Panc1 (cell line): Measurements from ENCODE around the gene PRKCA. TPM values are rescaled to one million over a fixed set of nuclear protein-coding genes. Genes with fewer than 3 reads are reported as not detected.
"Not testable (repeated sequence)": the region's sequence is repeated elsewhere in the genome, so short reads cannot be mapped to it uniquely, and the experiment has no call there.

ENCODE experiments used
- ATAC-seq: fragments of 200-7000 bp; cut with Tn5 transposase; 2 replicates; pipeline ENCODE4 v1.9.1; 2020; ENCODE audit warnings: mild to moderate bottlenecking, moderate library complexity
- BruUV-seq: library from RNA; stranded (reverse); fragments of 400-500 nt; replicated peaks from 2 replicates; lab custom pipeline; 2021; lab: Mats Ljungman, UMichigan
- CTCF ChIA-PET: fragments of 300-600 bp; sonication (Branson Sonifier 250); formaldehyde crosslinking; loops from one replicate; lab custom pipeline; 2022; ENCODE audit warnings: antibody characterized with exemption; lab: Charles Lee
- POLR2A ChIA-PET: fragments of 300-600 bp; sonication (Branson Sonifier 250); formaldehyde crosslinking; loops from one replicate; lab custom pipeline; 2022; ENCODE audit warnings: antibody characterized with exemption; lab: Charles Lee
- DNase-seq: peaks from one replicate; pipeline ENCODE4 v3.0.0-alpha.2; 2010; ENCODE audit warnings: low read depth, low spot score
- H3K27ac ChIP-seq: 2 replicates; pipeline ENCODE4 v1.5.1; 2011; ENCODE audit warnings: mild to moderate bottlenecking, low read length, inconsistent platforms
- H3K27me3 ChIP-seq: fragments of 200-500 bp; sonication (Bioruptor generic); 2 replicates; pipeline ENCODE4 v1.6.0; 2014; ENCODE audit warnings: low read length, inconsistent platforms; ENCODE audit not compliant: control insufficient read depth, insufficient read depth
- H3K36me3 ChIP-seq: fragments of 200-500 bp; sonication (Bioruptor generic); 2 replicates; pipeline ENCODE4 v1.5.1; 2014; ENCODE audit warnings: inconsistent platforms, mild to moderate bottlenecking, low read length, moderate library complexity; ENCODE audit not compliant: control insufficient read depth, insufficient read depth
- H3K4me1 ChIP-seq: 2 replicates; pipeline ENCODE4 v1.5.1; 2011; ENCODE audit warnings: inconsistent platforms, mild to moderate bottlenecking, low read length, moderate library complexity; ENCODE audit not compliant: control insufficient read depth, insufficient read depth
- H3K4me3 ChIP-seq, 2 experiments: 2 replicates each; pipeline ENCODE4 v1.5.1; 2011 to 2012; ENCODE audit warnings: low read depth in 2 of 2, low read length in 2 of 2, mild to moderate bottlenecking in 2 of 2, inconsistent platforms in 1 of 2, moderate library complexity in 1 of 2
- H3K9me3 ChIP-seq: fragments of 200-500 bp; sonication (Bioruptor generic); 2 replicates; pipeline ENCODE4 v1.5.1; 2014; ENCODE audit warnings: low read depth, mild to moderate bottlenecking, inconsistent platforms, low read length, moderate library complexity; ENCODE audit not compliant: control insufficient read depth, insufficient read depth
- POLR2AphosphoS5 ChIP-seq: IDR thresholded peaks from 2 replicates; pipeline ENCODE4 v1.6.1; 2012; ENCODE audit warnings: mild to moderate bottlenecking, low read depth, low read length, moderate library complexity
- SIN3A ChIP-seq: IDR thresholded peaks from 2 replicates; pipeline ENCODE4 v1.6.1; 2012; ENCODE audit warnings: low read depth, mild to moderate bottlenecking, low read length, moderate library complexity, borderline replicate concordance; ENCODE audit not compliant: insufficient read depth
- TCF7L2 ChIP-seq: IDR thresholded peaks from 2 replicates; pipeline ENCODE4 v1.6.1; 2011; ENCODE audit warnings: mild to moderate bottlenecking, low read depth, low read length, inconsistent platforms
- in situ Hi-C: cut with HindIII; loops from 2 replicates; pipeline ENCODE4 v1.10.0; 2016; ENCODE audit warnings: low sequenced_read_pairs, low pct_unique_long_range_greater_than_20kb
- intact Hi-C: fragments of 100-400 bp; cut with micrococcal nuclease; formaldehyde crosslinking; loops from one replicate; pipeline ENCODE4 v1.10.0; 2022; ENCODE audit not compliant: unreplicated experiment
- total RNA-seq: library from RNA; stranded (reverse); gene quantifications from one replicate; pipeline ENCODE4 v1.2.1, GENCODE V29; 2021; ENCODE audit not compliant: unreplicated experiment
- TF ChIP-seq, protein P1 (sequence below), 2 experiments: IDR thresholded peaks; 2 replicates each; pipeline ENCODE4 v1.6.1; 2011 to 2012; ENCODE audit warnings: low read depth in 2 of 2, control low read depth in 1 of 2, low read length in 1 of 2, mild to moderate bottlenecking in 1 of 2, moderate library complexity in 1 of 2; ENCODE audit not compliant: insufficient read depth in 1 of 2
- TF ChIP-seq, protein P2 (sequence below): fragments of 450-650 bp; IDR thresholded peaks from 2 replicates; pipeline ENCODE4 v1.5.1; 2017; ENCODE audit warnings: mild to moderate bottlenecking

PRKCA gene
- total RNA-seq, 1 experiment from 2014 or later, result 53.0 TPM

DNA sequence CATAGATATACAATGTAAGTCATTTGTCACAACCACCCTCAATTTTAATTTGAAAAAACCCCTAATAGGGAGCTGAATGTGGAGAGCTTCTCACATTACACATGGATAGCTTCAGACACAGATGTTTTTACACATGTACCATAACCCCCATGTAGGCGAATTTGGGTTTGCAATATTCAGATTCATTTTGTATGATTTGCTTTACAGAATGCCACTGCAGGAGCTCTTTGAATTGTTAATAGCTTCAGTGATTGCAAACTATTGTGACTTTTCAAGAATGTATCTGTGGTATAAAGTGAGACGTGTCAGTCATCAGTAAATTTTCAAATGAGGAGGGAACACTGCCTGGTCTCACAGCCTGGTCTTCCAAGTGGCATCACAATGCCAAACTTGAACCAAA is 419.9 kb downstream of the PRKCA start:
- intact Hi-C loops (no loop called here), in situ Hi-C loops (no loop called here)
- no peak overlapping the region for H3K4me3 ChIP-seq
- no peak for DNase-seq
- H3K27me3 ChIP-seq, result no peaks in the 10 kb centered on the region
- CTCF ChIA-PET, result no interaction called here
- peaks cover 13% of the 10 kb centered on the region for H3K4me1 ChIP-seq
- POLR2A ChIA-PET, result no interaction called here
- H3K36me3 ChIP-seq, result no peaks in the 10 kb centered on the region
- TF ChIP-seq POLR2AphosphoS5 (no peak), SIN3A (no peak), TCF7L2 (no peak)
- TF ChIP-seq, protein P1, sequence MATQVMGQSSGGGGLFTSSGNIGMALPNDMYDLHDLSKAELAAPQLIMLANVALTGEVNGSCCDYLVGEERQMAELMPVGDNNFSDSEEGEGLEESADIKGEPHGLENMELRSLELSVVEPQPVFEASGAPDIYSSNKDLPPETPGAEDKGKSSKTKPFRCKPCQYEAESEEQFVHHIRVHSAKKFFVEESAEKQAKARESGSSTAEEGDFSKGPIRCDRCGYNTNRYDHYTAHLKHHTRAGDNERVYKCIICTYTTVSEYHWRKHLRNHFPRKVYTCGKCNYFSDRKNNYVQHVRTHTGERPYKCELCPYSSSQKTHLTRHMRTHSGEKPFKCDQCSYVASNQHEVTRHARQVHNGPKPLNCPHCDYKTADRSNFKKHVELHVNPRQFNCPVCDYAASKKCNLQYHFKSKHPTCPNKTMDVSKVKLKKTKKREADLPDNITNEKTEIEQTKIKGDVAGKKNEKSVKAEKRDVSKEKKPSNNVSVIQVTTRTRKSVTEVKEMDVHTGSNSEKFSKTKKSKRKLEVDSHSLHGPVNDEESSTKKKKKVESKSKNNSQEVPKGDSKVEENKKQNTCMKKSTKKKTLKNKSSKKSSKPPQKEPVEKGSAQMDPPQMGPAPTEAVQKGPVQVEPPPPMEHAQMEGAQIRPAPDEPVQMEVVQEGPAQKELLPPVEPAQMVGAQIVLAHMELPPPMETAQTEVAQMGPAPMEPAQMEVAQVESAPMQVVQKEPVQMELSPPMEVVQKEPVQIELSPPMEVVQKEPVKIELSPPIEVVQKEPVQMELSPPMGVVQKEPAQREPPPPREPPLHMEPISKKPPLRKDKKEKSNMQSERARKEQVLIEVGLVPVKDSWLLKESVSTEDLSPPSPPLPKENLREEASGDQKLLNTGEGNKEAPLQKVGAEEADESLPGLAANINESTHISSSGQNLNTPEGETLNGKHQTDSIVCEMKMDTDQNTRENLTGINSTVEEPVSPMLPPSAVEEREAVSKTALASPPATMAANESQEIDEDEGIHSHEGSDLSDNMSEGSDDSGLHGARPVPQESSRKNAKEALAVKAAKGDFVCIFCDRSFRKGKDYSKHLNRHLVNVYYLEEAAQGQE (IDR thresholded peaks at IDR 0.05; ENCODE audit: insufficient read depth in 1 of 2, low read depth in 2 of 2, low read length in 1 of 2), result no peak
- TF ChIP-seq, protein P2, sequence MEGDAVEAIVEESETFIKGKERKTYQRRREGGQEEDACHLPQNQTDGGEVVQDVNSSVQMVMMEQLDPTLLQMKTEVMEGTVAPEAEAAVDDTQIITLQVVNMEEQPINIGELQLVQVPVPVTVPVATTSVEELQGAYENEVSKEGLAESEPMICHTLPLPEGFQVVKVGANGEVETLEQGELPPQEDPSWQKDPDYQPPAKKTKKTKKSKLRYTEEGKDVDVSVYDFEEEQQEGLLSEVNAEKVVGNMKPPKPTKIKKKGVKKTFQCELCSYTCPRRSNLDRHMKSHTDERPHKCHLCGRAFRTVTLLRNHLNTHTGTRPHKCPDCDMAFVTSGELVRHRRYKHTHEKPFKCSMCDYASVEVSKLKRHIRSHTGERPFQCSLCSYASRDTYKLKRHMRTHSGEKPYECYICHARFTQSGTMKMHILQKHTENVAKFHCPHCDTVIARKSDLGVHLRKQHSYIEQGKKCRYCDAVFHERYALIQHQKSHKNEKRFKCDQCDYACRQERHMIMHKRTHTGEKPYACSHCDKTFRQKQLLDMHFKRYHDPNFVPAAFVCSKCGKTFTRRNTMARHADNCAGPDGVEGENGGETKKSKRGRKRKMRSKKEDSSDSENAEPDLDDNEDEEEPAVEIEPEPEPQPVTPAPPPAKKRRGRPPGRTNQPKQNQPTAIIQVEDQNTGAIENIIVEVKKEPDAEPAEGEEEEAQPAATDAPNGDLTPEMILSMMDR, result no peak
- no TSS peak for BruUV-seq
- no peaks in the 10 kb centered on the region for H3K9me3 ChIP-seq
- ATAC-seq, result no peak
- H3K27ac ChIP-seq, result no peak overlapping the region

DNA sequence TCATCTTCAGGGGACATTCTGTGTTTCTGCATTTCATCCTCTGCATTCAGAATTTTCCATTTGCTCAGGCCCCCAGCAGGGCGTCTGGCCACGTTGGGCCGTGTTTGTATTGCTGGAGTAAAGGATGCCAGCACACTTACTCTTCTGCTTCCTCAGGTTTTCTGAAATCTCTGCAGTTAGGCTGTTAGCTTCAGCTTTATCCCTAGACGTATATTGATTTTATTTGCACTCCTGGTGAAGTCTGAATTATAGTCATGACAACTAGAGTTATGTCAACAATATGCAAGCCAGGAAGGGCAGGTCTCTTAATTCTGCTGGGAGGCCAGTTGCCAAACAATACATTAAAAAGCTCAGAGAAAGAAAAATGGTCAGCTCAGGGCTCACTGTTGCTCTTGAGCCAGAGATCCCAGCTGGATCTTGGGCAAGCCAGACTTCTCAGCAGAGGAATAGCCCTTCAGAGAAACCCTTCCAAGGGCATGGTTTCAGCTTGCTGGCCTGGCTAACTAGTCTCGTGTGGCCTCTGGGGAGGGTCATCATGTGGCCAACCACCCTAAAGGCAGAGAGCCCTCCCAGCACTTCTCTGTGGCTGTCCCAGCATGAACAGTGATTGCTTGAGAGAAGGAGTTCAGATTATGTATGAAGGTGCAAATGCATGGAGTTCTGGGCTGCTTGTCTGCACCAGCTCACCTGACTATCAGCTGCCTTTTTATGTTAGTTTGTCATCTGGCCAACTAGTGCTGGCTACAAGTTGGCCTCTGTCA is 422.3 kb downstream of the PRKCA start:
- intact Hi-C loops (loop anchor here (5.0 kb wide), 1 partner anchor 183 kb away; no protein-coding TSS in a partner anchor), in situ Hi-C loops (no loop called here)
- POLR2A ChIA-PET, result interaction anchor here (0.6 to 1.0 kb wide), 2 partner anchors 96 to 1047 kb away, joined by 3 to 4 read pairs; no protein-coding TSS in a partner anchor
- DNase-seq (no peak), ATAC-seq (no peak)
- Histone ChIP-seq H3K36me3 (no peaks in the 10 kb centered on the region), H3K27ac (no peak overlapping the region), H3K9me3 (no peaks in the 10 kb centered on the region), H3K4me3 (no peak overlapping the region), H3K27me3 (no peaks in the 10 kb centered on the region), H3K4me1 (peaks cover 13% of the 10 kb centered on the region)
- TF ChIP-seq POLR2AphosphoS5 (no peak), TCF7L2 (no peak), SIN3A (no peak)
- TF ChIP-seq, protein P1 (IDR thresholded peaks at IDR 0.05; ENCODE audit: insufficient read depth in 1 of 2, low read depth in 2 of 2, low read length in 1 of 2), result no peak
- TF ChIP-seq, protein P2, result no peak
- CTCF ChIA-PET, result no interaction called here
- no TSS peak for BruUV-seq

DNA sequence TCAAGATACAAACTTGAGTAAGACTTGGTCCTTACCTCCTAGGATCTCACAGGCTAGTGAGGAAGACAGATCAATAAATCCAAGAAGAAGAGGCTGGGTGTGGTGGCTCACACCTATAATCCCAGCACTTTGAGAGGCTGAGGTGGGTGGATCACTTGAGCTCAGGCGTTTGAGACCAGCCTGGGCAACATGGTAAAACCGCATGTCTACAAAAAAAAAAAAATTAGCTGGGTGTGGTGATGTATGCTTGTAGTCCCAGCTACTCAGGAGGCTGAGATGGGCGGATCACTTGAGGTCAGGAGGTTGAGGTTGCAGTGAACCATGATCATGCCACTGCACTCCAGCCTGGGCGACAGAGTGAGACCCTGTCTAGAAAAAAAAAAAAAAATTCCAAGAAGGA is 423.0 kb downstream of the PRKCA start:
- intact Hi-C loops, result loop anchor here (5.0 kb wide), 1 partner anchor 182 kb away; no protein-coding TSS in a partner anchor
- H3K4me3 ChIP-seq, H3K36me3 ChIP-seq, BruUV-seq, in situ Hi-C loops, ATAC-seq, H3K27me3 ChIP-seq, H3K27ac ChIP-seq, H3K9me3 ChIP-seq, DNase-seq: not testable (repeated sequence)
- POLR2A ChIA-PET, result interaction anchor here (0.7 kb wide), 1 partner anchor 452 kb away, joined by 4 read pairs; no protein-coding TSS in a partner anchor
- CTCF ChIA-PET, result interaction anchor here (0.5 to 0.7 kb wide), 2 partner anchors 10 to 149 kb away, joined by 3 to 4 read pairs; no protein-coding TSS in a partner anchor
- H3K4me1 ChIP-seq, result peaks cover 13% of the 10 kb centered on the region
